ENCODE measurements around the gene ELMO1. TPM values are rescaled to one million over a fixed set of nuclear protein-coding genes. Genes with fewer than 3 reads are reported as not detected.
A peak's percentile ranks its signal among the peaks of the same experiment; 100 is the strongest.

Gene ELMO1
- total RNA-seq, 1 experiment from 2014 or later: 7.8 TPM

DNA sequence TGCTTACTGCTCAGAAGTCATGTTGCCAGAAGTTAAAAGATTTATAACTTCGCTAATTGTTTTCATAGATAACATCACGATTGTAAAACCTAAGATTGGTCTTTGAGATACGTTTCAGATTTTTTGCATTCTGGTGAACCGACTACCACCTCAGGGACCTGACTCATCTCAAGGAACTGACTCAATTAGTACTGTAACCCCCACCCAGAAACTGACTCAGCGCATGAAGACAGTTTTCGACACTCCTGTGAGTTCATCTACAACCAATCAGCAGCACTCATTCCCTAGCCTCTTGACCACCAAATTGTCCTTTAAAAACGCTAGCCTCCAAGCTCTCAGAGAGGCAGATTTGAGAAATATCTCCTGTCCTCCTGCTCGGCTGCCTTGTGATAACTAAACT is 72.3 kb downstream of the ELMO1 start:
- Histone ChIP-seq H3K79me2 (ENCODE audit: insufficient read depth, low read length) (no peaks in the 10 kb centered on the region), H2AFZ (ENCODE audit: low read length) (no peak overlapping the region), H3K23ac (ENCODE audit: insufficient read length, low read depth, low read length) (no peak overlapping the region), H3K4ac (ENCODE audit: low read depth, low read length) (no peak overlapping the region), H2BK20ac (ENCODE audit: low read depth, low read length, poor library complexity, severe bottlenecking) (no peak overlapping the region), H2BK12ac (ENCODE audit: insufficient read length, low read depth, low read length) (no peak overlapping the region), H3K9me3 (ENCODE audit: control insufficient read depth, low read depth, low read length) (peaks cover 15% of the 10 kb centered on the region), H4K20me1 (ENCODE audit: control insufficient read depth, insufficient read depth, insufficient read length) (no peaks in the 10 kb centered on the region), H4K91ac (ENCODE audit: insufficient read length, low read depth, low read length) (no peak overlapping the region), H3K9ac (ENCODE audit: extremely low read depth, insufficient read length, low read length) (no peak overlapping the region), H3K18ac (ENCODE audit: insufficient read length, low read depth, low read length) (no peak overlapping the region), H3K4me2 (ENCODE audit: insufficient read depth, insufficient read length, low read length) (no peak overlapping the region), H4K5ac (ENCODE audit: insufficient read length, low read depth, low read length) (no peak overlapping the region), H2BK5ac (ENCODE audit: insufficient read length, low read length) (no peak overlapping the region), H3K23me2 (ENCODE audit: insufficient read length, low read depth, low read length, poor library complexity, severe bottlenecking) (no peaks in the 10 kb centered on the region), H3K79me1 (ENCODE audit: insufficient read depth, low read depth, low read length, poor library complexity, severe bottlenecking) (no peaks in the 10 kb centered on the region), H3K27ac (ENCODE audit: insufficient read length, low read depth, low read length) (no peak overlapping the region), H3K4me1 (ENCODE audit: insufficient read depth, low read length) (peaks cover 4% of the 10 kb centered on the region; the same call in 1 of the 2 replicates), H3K14ac (ENCODE audit: insufficient read depth, low read length) (no peak overlapping the region), H2BK120ac (ENCODE audit: low read depth, low read length, poor library complexity, severe bottlenecking) (no peak overlapping the region), H3T11ph (ENCODE audit: low read length) (no peak overlapping the region), H3K27me3 (ENCODE audit: insufficient read depth, low read length) (no peaks in the 10 kb centered on the region), H2AK5ac (ENCODE audit: insufficient read length, low read length) (no peak overlapping the region), H4K8ac (replicated peaks; ENCODE audit: insufficient read length, low read depth, low read length) (no peak overlapping the region), H2BK15ac (ENCODE audit: low read depth, low read length) (no peak overlapping the region), H3K56ac (ENCODE audit: insufficient read length, low read depth, low read length) (no peak overlapping the region)
- H3K27me3 Mint-ChIP-seq (ENCODE audit: low read depth): no peaks in the 10 kb centered on the region
- peaks cover 15 to 31% (median 29%) of the 10 kb centered on the region in 3 experiments for H3K36me3 Mint-ChIP-seq (ENCODE audit: insufficient read depth in 1 of 3, low read depth in 3 of 3)
- no peak overlapping the region for H3K4me3 Mint-ChIP-seq
- peaks cover 23 to 24% of the 10 kb centered on the region in 2 experiments for H3K9me3 Mint-ChIP-seq
- DNase-seq: no peak
- TF ChIP-seq, protein P1, sequence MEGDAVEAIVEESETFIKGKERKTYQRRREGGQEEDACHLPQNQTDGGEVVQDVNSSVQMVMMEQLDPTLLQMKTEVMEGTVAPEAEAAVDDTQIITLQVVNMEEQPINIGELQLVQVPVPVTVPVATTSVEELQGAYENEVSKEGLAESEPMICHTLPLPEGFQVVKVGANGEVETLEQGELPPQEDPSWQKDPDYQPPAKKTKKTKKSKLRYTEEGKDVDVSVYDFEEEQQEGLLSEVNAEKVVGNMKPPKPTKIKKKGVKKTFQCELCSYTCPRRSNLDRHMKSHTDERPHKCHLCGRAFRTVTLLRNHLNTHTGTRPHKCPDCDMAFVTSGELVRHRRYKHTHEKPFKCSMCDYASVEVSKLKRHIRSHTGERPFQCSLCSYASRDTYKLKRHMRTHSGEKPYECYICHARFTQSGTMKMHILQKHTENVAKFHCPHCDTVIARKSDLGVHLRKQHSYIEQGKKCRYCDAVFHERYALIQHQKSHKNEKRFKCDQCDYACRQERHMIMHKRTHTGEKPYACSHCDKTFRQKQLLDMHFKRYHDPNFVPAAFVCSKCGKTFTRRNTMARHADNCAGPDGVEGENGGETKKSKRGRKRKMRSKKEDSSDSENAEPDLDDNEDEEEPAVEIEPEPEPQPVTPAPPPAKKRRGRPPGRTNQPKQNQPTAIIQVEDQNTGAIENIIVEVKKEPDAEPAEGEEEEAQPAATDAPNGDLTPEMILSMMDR (conservative IDR thresholded peaks at IDR 0.05): no peak
- H3K4me1 Mint-ChIP-seq: peaks cover 7 to 12% of the 10 kb centered on the region in 2 experiments
- peak overlapping the region in 1 of 3 experiments; percentile 13; a peak in 1 of 7 replicates for H3K27ac Mint-ChIP-seq
- WGBS (ENCODE audit: extremely low coverage, insufficient read length, low lambda C conversion rate): no CpG with 5 or more reads among the region's 8 CpGs
